NCI-H1048 (cell line): ENCODE results near the gene ANLN.
"Not testable (repeated sequence)": the region's sequence is repeated elsewhere in the genome, so short reads cannot be mapped to it uniquely, and the experiment has no call there.

Experiments used
- DNase-seq: peaks from one replicate; lab custom pipeline; 2025; lab: John Stamatoyannopoulos, UW

Gene ANLN

GRCh38 chr7:36379831-36380504, 9.7 kb upstream of the ANLN start:
- DNase-seq: no peak

DNA sequence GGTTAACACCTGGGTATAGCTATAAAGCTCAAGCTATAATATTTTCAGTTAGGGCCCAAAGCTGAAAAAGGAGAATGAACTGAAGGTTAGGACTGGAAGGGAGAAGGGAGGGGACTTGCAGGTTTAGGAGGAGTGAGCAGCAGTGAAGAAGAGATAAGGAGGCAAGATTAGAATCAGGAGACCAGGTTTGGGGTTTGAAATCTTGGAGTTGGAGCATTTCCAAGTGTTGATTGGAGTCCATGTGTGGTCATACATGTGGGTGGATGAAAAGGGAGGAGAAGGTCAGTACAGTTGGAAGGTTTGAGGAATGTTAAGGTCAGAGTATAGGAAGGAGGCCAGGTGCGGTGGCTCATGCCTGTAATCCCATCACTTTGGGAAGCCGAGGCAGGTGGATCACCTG, 8.6 kb upstream of the ANLN start:
- no peak for DNase-seq

DNA sequence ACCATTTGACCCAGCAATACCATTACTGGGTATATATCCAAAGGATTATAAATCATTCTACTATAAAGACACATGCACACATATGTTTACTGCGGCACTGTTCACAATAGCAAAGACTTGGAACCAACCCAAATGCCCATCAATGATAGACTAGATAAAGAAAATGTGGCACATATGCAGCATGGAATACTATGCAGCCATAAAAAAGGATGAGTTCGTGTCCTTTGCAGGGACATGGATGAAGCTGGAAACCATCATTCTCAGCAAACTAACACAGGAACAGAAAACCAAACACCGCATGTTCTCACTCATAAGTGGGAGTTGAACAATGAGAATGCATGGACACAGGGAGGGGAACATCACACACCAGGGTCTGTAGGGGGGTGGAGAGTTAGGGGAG, 6.4 kb upstream of the ANLN start:
- not testable (repeated sequence) for DNase-seq

GRCh38 chr7:36385646-36386045, 4.0 kb upstream of the ANLN start:
- not testable (repeated sequence) for DNase-seq

DNA sequence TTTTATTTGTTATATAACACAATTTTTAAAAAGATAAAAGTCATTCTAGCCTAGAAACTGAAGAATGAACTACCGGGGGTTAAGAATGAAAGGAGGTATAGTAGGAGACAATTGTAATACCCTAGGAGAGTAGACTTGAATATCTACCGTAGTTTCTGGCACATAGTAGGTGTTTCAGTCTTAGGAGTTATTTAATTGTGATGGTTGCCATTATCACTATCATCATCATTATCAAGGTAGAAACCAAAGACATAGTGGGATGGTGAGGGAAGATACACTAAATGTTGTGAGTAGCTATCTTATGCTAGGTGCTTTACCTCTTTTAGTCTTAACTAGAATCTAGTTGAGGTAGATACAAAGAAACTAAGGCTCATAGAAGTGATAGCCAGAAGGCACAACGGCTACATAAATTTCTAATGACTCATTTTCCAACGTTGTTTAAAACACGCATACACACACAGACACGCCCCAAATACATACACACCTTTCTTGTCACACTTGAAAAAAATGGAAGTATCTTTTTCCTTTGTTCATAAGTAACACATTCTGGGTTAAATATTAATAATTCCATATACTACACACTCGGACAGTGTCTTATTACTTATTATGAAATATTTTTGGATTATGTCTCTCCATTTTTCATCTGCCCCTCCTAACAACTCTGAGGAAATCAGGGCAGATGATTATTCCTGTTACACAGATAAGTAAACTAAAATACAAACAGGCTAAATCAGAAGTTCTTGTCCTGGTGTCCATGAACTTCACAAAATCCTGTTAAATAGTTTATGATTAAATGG, 2.0 kb upstream of the ANLN start:
- no peak for DNase-seq

DNA sequence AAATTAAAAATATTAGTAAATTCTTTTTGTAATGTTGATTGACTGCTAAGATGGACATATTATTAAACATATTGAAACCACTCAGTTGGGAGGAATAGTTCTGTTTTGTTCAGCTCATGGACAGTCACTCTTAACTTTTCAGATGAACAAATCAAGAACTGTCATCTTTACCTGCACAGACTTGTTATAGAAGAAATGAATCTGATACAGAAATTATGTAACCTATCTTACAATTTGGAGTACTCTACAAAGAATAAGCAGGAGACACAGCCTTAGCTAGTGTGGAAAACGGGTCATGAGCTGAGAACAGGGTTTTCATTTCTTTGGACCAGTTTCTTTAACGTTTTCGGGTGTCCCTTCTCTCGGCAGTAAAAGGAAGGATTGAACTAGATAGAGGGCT, 1.2 kb upstream of the ANLN start:
- no peak for DNase-seq

GRCh38 chr7:36390199-36391090, 783 bp downstream of the ANLN start:
- peak; percentile 24 for DNase-seq

DNA sequence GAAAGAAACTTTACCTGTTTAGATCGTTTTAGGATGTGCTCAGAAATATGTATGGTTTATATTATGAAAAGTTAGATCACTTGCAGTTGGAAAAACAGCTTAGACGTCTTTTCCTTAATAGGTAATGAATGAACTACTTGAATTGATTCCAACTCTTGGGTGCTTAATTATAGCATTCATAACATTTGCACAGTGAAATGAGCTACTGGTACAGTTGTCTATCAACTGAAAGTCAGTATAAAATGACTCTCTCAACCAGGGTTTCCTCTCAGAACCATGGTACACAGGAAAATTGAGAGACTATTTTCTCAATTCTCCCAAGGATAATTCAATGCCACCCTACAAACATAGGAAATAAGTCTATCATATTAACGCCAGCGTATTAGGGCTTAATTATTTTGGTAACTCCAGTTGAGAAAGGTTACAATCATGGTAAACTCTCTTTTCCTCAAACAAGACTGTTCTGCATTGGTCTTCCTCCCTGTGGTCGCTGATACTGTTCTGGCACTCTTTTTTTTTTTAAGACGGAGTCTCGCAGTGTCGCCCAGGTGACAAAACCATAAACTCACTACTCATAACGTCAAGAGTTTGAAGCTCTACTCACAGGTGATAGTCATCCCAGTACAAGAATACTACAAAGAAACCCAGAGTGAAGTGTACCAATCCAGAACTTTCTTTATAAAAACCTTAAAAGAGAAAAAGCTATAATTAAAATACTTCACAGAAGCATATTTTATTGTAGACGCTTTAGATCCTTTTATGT, 2.0 kb downstream of the ANLN start:
- DNase-seq: no peak

- no peak for DNase-seq
These were observed 4.2 kb downstream of the ANLN start for GRCh38 chr7:36393826-36394225.

GRCh38 chr7:36395171-36395894, 5.7 kb downstream of the ANLN start:
- DNase-seq: no peak

- no peak for DNase-seq
These were observed 6.5 kb downstream of the ANLN start for GRCh38 chr7:36396150-36396549.

GRCh38 chr7:36400036-36400435, 10.4 kb downstream of the ANLN start:
- DNase-seq: no peak

- DNase-seq: no peak
These were observed 10.9 kb downstream of the ANLN start for GRCh38 chr7:36400606-36401005.

- DNase-seq: no peak
These were observed 13.8 kb downstream of the ANLN start for GRCh38 chr7:36403452-36403851.

DNA sequence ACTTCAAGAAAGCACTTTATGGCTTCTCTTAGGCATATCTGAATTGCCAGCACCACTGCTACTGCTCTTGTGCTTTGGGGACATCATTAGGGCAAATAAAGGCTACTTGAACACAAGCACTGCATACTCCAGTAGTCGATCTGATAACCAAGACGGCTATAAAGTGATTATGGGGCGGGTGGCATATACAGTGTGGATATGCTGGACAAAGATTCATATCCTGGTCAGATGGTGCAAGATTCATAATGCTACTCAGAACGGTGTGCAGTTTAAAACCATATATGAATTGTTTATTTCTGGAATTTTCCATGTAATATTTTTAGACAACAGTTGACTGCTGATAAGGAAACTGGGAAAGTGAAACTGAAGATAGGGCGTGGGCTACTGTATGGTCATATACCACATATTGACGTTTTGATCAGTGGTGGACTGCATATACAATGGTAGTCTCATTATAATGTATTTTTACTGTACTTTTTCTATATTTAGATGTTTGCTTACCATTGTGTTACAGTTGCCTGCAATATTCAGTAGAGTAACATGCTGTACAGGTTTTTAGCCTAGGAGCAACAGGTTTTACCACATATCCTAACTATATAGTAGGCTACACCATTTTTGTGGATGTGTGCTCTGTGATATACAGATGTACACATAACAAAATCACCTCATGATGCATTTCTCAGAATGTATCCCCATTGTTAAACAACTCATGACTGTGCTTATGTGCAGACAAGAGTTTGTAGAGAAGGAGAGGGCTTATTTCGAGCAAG, 15.2 kb downstream of the ANLN start:
- DNase-seq: no peak

DNA sequence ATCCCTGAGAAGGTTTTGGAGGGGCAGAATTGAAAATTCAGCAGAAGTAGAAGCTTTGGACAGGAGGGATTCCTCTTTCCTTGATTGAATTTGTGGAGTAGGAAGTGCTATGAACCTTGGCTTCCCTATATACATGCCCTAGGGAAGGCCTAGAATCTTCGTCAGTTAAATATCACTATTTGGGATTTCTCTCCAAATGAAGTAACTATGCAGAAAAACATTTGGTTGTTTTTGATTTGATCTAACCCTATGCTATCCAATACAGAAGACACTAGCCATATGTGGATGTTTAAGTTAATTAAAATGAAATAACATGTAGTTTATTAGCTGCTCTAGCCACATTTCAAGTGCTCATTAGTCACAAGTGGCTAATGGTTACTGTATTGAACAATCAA, 15.7 kb downstream of the ANLN start:
- no peak for DNase-seq

GRCh38 chr7:36406156-36406555, 16.5 kb downstream of the ANLN start:
- peak; percentile 75 for DNase-seq

GRCh38 chr7:36407636-36408550, 18.2 kb downstream of the ANLN start:
- DNase-seq: no peak

DNA sequence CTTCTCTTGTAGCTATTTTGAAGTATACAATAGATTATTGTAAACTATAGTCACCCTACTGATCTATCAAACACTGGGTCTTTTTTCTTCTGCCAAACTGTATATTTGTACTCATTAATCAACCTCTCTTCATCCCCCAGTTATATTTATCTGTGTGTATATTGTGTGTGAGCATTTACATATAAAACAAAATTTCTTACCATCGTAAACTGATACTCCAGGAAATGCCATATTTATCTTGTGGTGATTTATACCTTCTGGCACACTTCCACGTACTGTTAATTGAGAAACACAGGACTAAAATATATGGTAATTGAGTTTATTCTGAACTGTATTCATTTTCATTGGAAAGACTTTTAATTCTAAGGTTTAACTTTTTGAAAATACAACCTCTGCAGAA, 18.9 kb downstream of the ANLN start:
- DNase-seq: peak; percentile 36
